GM18517 (cell line): ENCODE data around the gene PDE4D.

Experiments
- ATAC-seq: cut with Tn5 transposase; IDR thresholded peaks from one replicate; pipeline ENCODE4 v1.9.1; 2021; ENCODE audit warnings: mild to moderate bottlenecking, moderate library complexity; ENCODE audit not compliant: unreplicated experiment

Gene PDE4D

GRCh38 chr5:59136549-59136948 lies 757.0 kb downstream of the PDE4D start:
- ATAC-seq = no peak

GRCh38 chr5:59134471-59135163 lies 758.9 kb downstream of the PDE4D start:
- no peak for ATAC-seq

GRCh38 chr5:59133764-59134261 lies 759.7 kb downstream of the PDE4D start:
- ATAC-seq = no peak

GRCh38 chr5:59132131-59132530 lies 761.4 kb downstream of the PDE4D start:
- no peak for ATAC-seq

- ATAC-seq = no peak
Measured at GRCh38 chr5:59130431-59130830, 763.1 kb downstream of the PDE4D start.

GRCh38 chr5:59128646-59129290 lies 764.8 kb downstream of the PDE4D start:
- no peak for ATAC-seq

GRCh38 chr5:59126708-59127573 lies 766.6 kb downstream of the PDE4D start:
- no peak for ATAC-seq

GRCh38 chr5:59126016-59126707 lies 767.4 kb downstream of the PDE4D start:
- ATAC-seq = no peak

- no peak for ATAC-seq
Measured at GRCh38 chr5:59125011-59125961, 768.2 kb downstream of the PDE4D start.

GRCh38 chr5:59123595-59124561 lies 769.6 kb downstream of the PDE4D start:
- no peak for ATAC-seq

- no peak for ATAC-seq
Measured at GRCh38 chr5:59119480-59119879, 774.0 kb downstream of the PDE4D start.

- ATAC-seq = no peak
Measured at GRCh38 chr5:59117320-59117719, 776.2 kb downstream of the PDE4D start.

- ATAC-seq = no peak
Measured at GRCh38 chr5:59116231-59116865, 777.2 kb downstream of the PDE4D start.

- ATAC-seq = no peak
Measured at GRCh38 chr5:59115345-59115744, 778.2 kb downstream of the PDE4D start.

- no peak for ATAC-seq
Measured at GRCh38 chr5:59109383-59109782, 784.1 kb downstream of the PDE4D start.

- no peak for ATAC-seq
Measured at GRCh38 chr5:59107692-59108091, 785.8 kb downstream of the PDE4D start.

- ATAC-seq = no peak
Measured at GRCh38 chr5:59104400-59105127, 789.0 kb downstream of the PDE4D start.

- no peak for ATAC-seq
Measured at GRCh38 chr5:59103303-59103702, 790.2 kb downstream of the PDE4D start.
